IPS DF 19.7 (cell line): ENCODE results near the gene OTOGL.
"Not testable (repeated sequence)": the region's sequence is repeated elsewhere in the genome, so short reads cannot be mapped to it uniquely, and the experiment has no call there.

Experiments
- DNase-seq: peaks from one replicate; pipeline ENCODE4 v3.0.0-alpha.2; 2013; ENCODE audit warnings: low read depth, low spot score

Gene OTOGL

GRCh38 chr12:80219345-80219744, 120.0 kb downstream of the OTOGL start:
- no peak for DNase-seq

GRCh38 chr12:80222261-80222660, 122.9 kb downstream of the OTOGL start:
- DNase-seq = no peak

GRCh38 chr12:80226576-80226975, 127.2 kb downstream of the OTOGL start:
- no peak for DNase-seq

- not testable (repeated sequence) for DNase-seq
Measured at GRCh38 chr12:80227904-80228303, 128.6 kb downstream of the OTOGL start.

GRCh38 chr12:80230068-80230467, 130.7 kb downstream of the OTOGL start:
- peak; percentile 42 for DNase-seq

GRCh38 chr12:80232837-80233236, 133.5 kb downstream of the OTOGL start:
- no peak for DNase-seq

GRCh38 chr12:80233926-80234325, 134.6 kb downstream of the OTOGL start:
- DNase-seq = no peak

GRCh38 chr12:80234667-80235066, 135.3 kb downstream of the OTOGL start:
- DNase-seq = no peak

- no peak for DNase-seq
Measured at GRCh38 chr12:80235944-80236343, 136.6 kb downstream of the OTOGL start.

- no peak for DNase-seq
Measured at GRCh38 chr12:80239867-80240266, 140.5 kb downstream of the OTOGL start.

- no peak for DNase-seq
Measured at GRCh38 chr12:80241576-80242273, 142.4 kb downstream of the OTOGL start.

- no peak for DNase-seq
Measured at GRCh38 chr12:80242321-80242720, 143.0 kb downstream of the OTOGL start.

- not testable (repeated sequence) for DNase-seq
Measured at GRCh38 chr12:80249581-80249980, 150.2 kb downstream of the OTOGL start.

GRCh38 chr12:80257920-80258319, 158.6 kb downstream of the OTOGL start:
- no peak for DNase-seq

GRCh38 chr12:80260269-80260668, 160.9 kb downstream of the OTOGL start:
- DNase-seq = no peak

GRCh38 chr12:80261403-80261802, 162.1 kb downstream of the OTOGL start:
- no peak for DNase-seq

- DNase-seq = no peak
Measured at GRCh38 chr12:80262346-80262745, 163.0 kb downstream of the OTOGL start.

- DNase-seq = no peak
Measured at GRCh38 chr12:80262771-80263170, 163.4 kb downstream of the OTOGL start.

- no peak for DNase-seq
Measured at GRCh38 chr12:80264386-80264785, 165.0 kb downstream of the OTOGL start.

- no peak for DNase-seq
Measured at GRCh38 chr12:80264891-80265290, 165.6 kb downstream of the OTOGL start.

- DNase-seq = no peak
Measured at GRCh38 chr12:80268924-80269749, 169.8 kb downstream of the OTOGL start.

GRCh38 chr12:80269803-80270552, 170.6 kb downstream of the OTOGL start:
- no peak for DNase-seq
